SK-N-SH treated with all-trans-retinoic acid at 6 μM for 48 hours (cell line): Measurements from ENCODE around the gene BUB1.

Experiments used
- ESRRG ChIP-seq: fragments of 250-450 bp; sonication (Bioruptor Pico); IDR thresholded peaks from 2 replicates; pipeline ENCODE4 v1.6.1; 2021; ENCODE audit warnings: mild to moderate bottlenecking
- GLIS3 ChIP-seq: fragments of 250-450 bp; sonication (Bioruptor Pico); IDR thresholded peaks from 2 replicates; pipeline ENCODE4 v1.5.0; 2020; ENCODE audit warnings: mild to moderate bottlenecking, moderate library complexity
- RARB ChIP-seq: fragments of 250-450 bp; sonication (Bioruptor Pico); IDR thresholded peaks from 2 replicates; pipeline ENCODE4 v1.8.0; 2021; ENCODE audit warnings: mild to moderate bottlenecking, moderate library complexity
- SNAI2 ChIP-seq: fragments of 250-450 bp; sonication (Bioruptor Pico); IDR thresholded peaks from 2 replicates; pipeline ENCODE4 v1.5.0; 2020; ENCODE audit warnings: mild to moderate bottlenecking, moderate library complexity
- TOX ChIP-seq: fragments of 250-450 bp; sonication (Bioruptor Pico); IDR thresholded peaks from 2 replicates; pipeline ENCODE4 v1.8.0; 2021; ENCODE audit warnings: mild to moderate bottlenecking, moderate library complexity, borderline replicate concordance
- ZFP3 ChIP-seq: fragments of 250-450 bp; sonication (Bioruptor Pico); IDR thresholded peaks from 2 replicates; pipeline ENCODE4 v1.5.0; 2020; ENCODE audit warnings: mild to moderate bottlenecking, moderate library complexity
- ZFP30 ChIP-seq: fragments of 450-650 bp; formaldehyde crosslinking; IDR thresholded peaks from 2 replicates; pipeline ENCODE4 v1.5.0; 2022; ENCODE audit warnings: mild to moderate bottlenecking, moderate library complexity
- ZNF8 ChIP-seq: fragments of 450-650 bp; formaldehyde crosslinking; IDR thresholded peaks from 2 replicates; pipeline ENCODE4 v1.5.0; 2020; ENCODE audit warnings: mild to moderate bottlenecking, moderate library complexity

GRCh38 chr2:110647777-110648176 lies 30.1 kb downstream of the BUB1 start:
- TF ChIP-seq ZFP30 (CRISPR knock-in tag), result no peak
- TF ChIP-seq ZNF8 (CRISPR knock-in tag), result no peak
- TF ChIP-seq TOX (CRISPR knock-in tag), result no peak
- no peak for TF ChIP-seq ZFP3 (CRISPR knock-in tag)
- no peak for TF ChIP-seq GLIS3 (CRISPR knock-in tag)
- no peak for TF ChIP-seq SNAI2 (CRISPR knock-in tag)
- no peak for TF ChIP-seq RARB
- no peak for TF ChIP-seq ESRRG (CRISPR knock-in tag)
